T-cell (primary cell): Measurements from ENCODE around the gene BDKRB2. TPM values are rescaled to one million over a fixed set of nuclear protein-coding genes. Genes with fewer than 3 reads are reported as not detected.

Experiments used
- ATAC-seq, 4 experiments: fragments of 200-7000 bp in 3 of 4; fragments of 150-1000 bp in 1 of 4; cut with Tn5 transposase; replicated peaks in 1 of 4; 1 replicate in 3 of 4; 2 replicates in 1 of 4; pipeline ENCODE4 v1.10.0; 2021; ENCODE audit warnings: moderate library complexity in 3 of 4, mild to moderate bottlenecking in 2 of 4, moderate number of reproducible peaks in 1 of 4
- CTCF ChIA-PET, 2 donors: fragments of 300-600 bp; sonication (Branson Sonifier 250); formaldehyde crosslinking; loops; one replicate each; lab custom pipeline; 2022; ENCODE audit warnings: antibody characterized with exemption in 2 of 2; lab: Charles Lee
- POLR2A ChIA-PET, 2 donors: fragments of 300-600 bp; sonication (Branson Sonifier 250); formaldehyde crosslinking; loops; one replicate each; lab custom pipeline; 2022; ENCODE audit warnings: antibody characterized with exemption in 2 of 2; lab: Charles Lee
- DNase-seq, 35 experiments: peaks; one replicate each; pipeline versions ENCODE4 v3.0.0 to v3.0.0-alpha.2; 2013 to 2023
- H3K27ac ChIP-seq: one replicate; pipeline ENCODE4 v1.5.1; 2013; ENCODE audit warnings: low read length
- H3K27me3 ChIP-seq, 2 experiments: replicated peaks in 1 of 2; 1 replicate in 1 of 2; 2 replicates in 1 of 2; pipeline versions ENCODE4 v1.6.1 to v1.7.0; 2013; ENCODE audit warnings: low read length in 1 of 2, mixed read lengths in 1 of 2; ENCODE audit not compliant: control insufficient read depth in 2 of 2, insufficient read depth in 2 of 2; ENCODE audit errors: extremely low read depth in 1 of 2
- H3K36me3 ChIP-seq, 2 donors: 1 replicate in 1 of 2; 2 replicates in 1 of 2; pipeline versions ENCODE4 v1.6.1 to v1.7.0; 2013; ENCODE audit warnings: low read length in 1 of 2; ENCODE audit not compliant: control insufficient read depth in 2 of 2, insufficient read depth in 1 of 2; ENCODE audit errors: extremely low read depth in 1 of 2
- H3K4me1 ChIP-seq, 2 experiments: 1 replicate in 1 of 2; 2 replicates in 1 of 2; pipeline versions ENCODE4 v1.6.1 to v1.7.0; 2013; ENCODE audit warnings: low read length in 2 of 2, mixed read lengths in 1 of 2; ENCODE audit not compliant: insufficient read depth in 2 of 2, control insufficient read depth in 1 of 2; ENCODE audit errors: extremely low read depth in 1 of 2
- H3K4me3 ChIP-seq, 2 donors: 1 replicate in 1 of 2; 2 replicates in 1 of 2; pipeline versions ENCODE4 v1.5.1 to v1.7.0; 2013; ENCODE audit warnings: mild to moderate bottlenecking in 2 of 2, low read length in 1 of 2, moderate library complexity in 1 of 2; ENCODE audit not compliant: control insufficient read depth in 1 of 2; ENCODE audit errors: extremely low read depth in 1 of 2
- H3K9me3 ChIP-seq: 2 replicates; pipeline ENCODE4 v1.7.0; 2013
- H3K27ac Mint-ChIP-seq, 2 donors: one replicate each; pipeline ENCODE4 v1.8.0; 2020 to 2021; ENCODE audit warnings: mild to moderate bottlenecking in 2 of 2, mixed read lengths in 2 of 2
- H3K27me3 Mint-ChIP-seq, 2 donors: one replicate each; pipeline ENCODE4 v1.8.0; 2021 to 2022; ENCODE audit warnings: mixed read lengths in 2 of 2
- H3K36me3 Mint-ChIP-seq: one replicate; pipeline ENCODE4 v1.8.0; 2021; ENCODE audit warnings: mixed read lengths
- H3K4me1 Mint-ChIP-seq, 3 donors: one replicate each; pipeline ENCODE4 v1.8.0; 2020 to 2022; ENCODE audit warnings: mixed read lengths in 3 of 3, mild to moderate bottlenecking in 1 of 3
- H3K4me3 Mint-ChIP-seq, 3 donors: one replicate each; pipeline ENCODE4 v1.8.0; 2020 to 2022; ENCODE audit warnings: mild to moderate bottlenecking in 3 of 3, mixed read lengths in 3 of 3, moderate library complexity in 3 of 3
- H3K9me3 Mint-ChIP-seq, 3 donors: one replicate each; pipeline ENCODE4 v1.8.0; 2020 to 2022; ENCODE audit warnings: mixed read lengths in 3 of 3
- WGBS: methylation state at CpG from one replicate; pipeline ENCODE4 v1.1.5; 2013; ENCODE audit warnings: missing lambda C conversion rate; ENCODE audit not compliant: insufficient coverage; 5-methylcytosine and 5-hydroxymethylcytosine counted together
- total RNA-seq, 35 experiments: library from RNA in 6 of 35; stranded (reverse) in 6 of 35; fragments of 120-200 nt in 1 of 35; gene quantifications; one replicate each; pipeline versions ENCODE4 v1.2.1 to v1.2.4 and lab custom pipeline; 2013 to 2026

The BDKRB2 gene
- total RNA-seq, 5 donors from 2014 or later (not counting 1 experiment from before 2014, with no cell fraction given): 0.06 to 0.09 TPM; not detected in 3

GRCh38 chr14:96181186-96182056 lies 23.2 kb upstream of the BDKRB2 start:
- ChIA-PET POLR2A (no interaction called here), CTCF (no interaction called here)
- WGBS: 82% methylated on average over 10 of the region's 17 CpGs
- H3K4me3 Mint-ChIP-seq: no peak overlapping the region
- H3K4me1 ChIP-seq: peaks cover 0 to 8% of the 10 kb centered on the region in 2 experiments
- no peaks in the 10 kb centered on the region for H3K9me3 ChIP-seq
- peaks cover 0 to 11% (median 8%) of the 10 kb centered on the region in 3 donors for H3K4me1 Mint-ChIP-seq
- DNase-seq (no peak), ATAC-seq (no peak)
- H3K27ac Mint-ChIP-seq: no peak overlapping the region
- H3K27me3 ChIP-seq: peaks cover 0 to 25% of the 10 kb centered on the region in 2 experiments
- H3K36me3 ChIP-seq: no peaks in the 10 kb centered on the region
- no peaks in the 10 kb centered on the region for H3K36me3 Mint-ChIP-seq
- H3K27ac ChIP-seq: no peak overlapping the region
- peaks cover 0 to 3% (median 0%) of the 10 kb centered on the region in 3 donors for H3K9me3 Mint-ChIP-seq
- no peak overlapping the region for H3K4me3 ChIP-seq
- H3K27me3 Mint-ChIP-seq: peaks cover 6 to 12% of the 10 kb centered on the region in 2 donors

GRCh38 chr14:96182546-96182945 lies 22.1 kb upstream of the BDKRB2 start:
- H3K27ac Mint-ChIP-seq: no peak overlapping the region
- no peaks in the 10 kb centered on the region for H3K36me3 Mint-ChIP-seq
- peaks cover 0 to 9% (median 6%) of the 10 kb centered on the region in 3 donors for H3K4me1 Mint-ChIP-seq
- Histone ChIP-seq H3K27ac (no peak overlapping the region), H3K4me1 (peaks cover 0 to 6% of the 10 kb centered on the region in 2 experiments), H3K9me3 (no peaks in the 10 kb centered on the region), H3K4me3 (no peak overlapping the region), H3K36me3 (no peaks in the 10 kb centered on the region), H3K27me3 (peaks cover 0 to 30% of the 10 kb centered on the region in 2 experiments)
- ChIA-PET POLR2A (no interaction called here), CTCF (no interaction called here)
- no peak for ATAC-seq
- H3K4me3 Mint-ChIP-seq: no peak overlapping the region
- peaks cover 0 to 3% (median 0%) of the 10 kb centered on the region in 3 donors for H3K9me3 Mint-ChIP-seq
- 91% methylated on average over 3 of the region's 4 CpGs for WGBS
- H3K27me3 Mint-ChIP-seq: peaks cover 8 to 13% of the 10 kb centered on the region in 2 donors
- no peak for DNase-seq

DNA sequence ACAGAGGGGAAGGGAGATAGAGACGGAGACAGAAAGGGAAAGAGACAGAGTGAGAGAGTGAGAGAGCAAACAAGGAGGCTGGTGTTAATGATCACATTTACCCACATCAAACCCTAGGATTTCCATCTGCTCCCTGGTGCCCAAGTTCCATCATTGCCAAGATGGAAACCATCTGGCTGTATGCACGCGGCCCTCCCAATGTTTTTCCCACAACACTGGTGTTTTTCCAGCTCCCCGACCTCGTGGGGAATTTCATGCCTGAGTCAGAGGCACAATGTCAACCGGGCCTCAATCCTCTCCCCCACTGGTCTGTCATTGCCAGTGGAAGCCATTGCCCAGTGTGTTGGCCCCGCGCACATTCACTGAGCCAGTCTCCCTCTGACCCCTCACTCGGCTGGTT lies 19.9 kb upstream of the BDKRB2 start:
- H3K36me3 ChIP-seq: no peaks in the 10 kb centered on the region
- 68% methylated on average over 4 of the region's 9 CpGs for WGBS
- Mint-ChIP-seq H3K27ac (no peak overlapping the region), H3K4me3 (no peak overlapping the region), H3K9me3 (peaks cover 0 to 3% (median 0%) of the 10 kb centered on the region in 3 donors), H3K36me3 (no peaks in the 10 kb centered on the region), H3K4me1 (no peaks in the 10 kb centered on the region), H3K27me3 (peaks cover 19 to 26% of the 10 kb centered on the region in 2 donors)
- H3K27me3 ChIP-seq: peaks cover 0 to 37% of the 10 kb centered on the region in 2 experiments
- POLR2A ChIA-PET: interaction anchor here in 1 of 2 donors (0.5 kb wide), 1 partner anchor 16 kb away, joined by 3 read pairs; no protein-coding TSS in a partner anchor
- DNase-seq (no peak), ATAC-seq (no peak)
- no peak overlapping the region for H3K4me3 ChIP-seq
- no peaks in the 10 kb centered on the region for H3K9me3 ChIP-seq
- no peak overlapping the region for H3K27ac ChIP-seq
- CTCF ChIA-PET: no interaction called here
- no peaks in the 10 kb centered on the region for H3K4me1 ChIP-seq

- H3K27ac Mint-ChIP-seq: no peak overlapping the region
- H3K27ac ChIP-seq: no peak overlapping the region
- ChIA-PET POLR2A (no interaction called here), CTCF (no interaction called here)
- H3K9me3 ChIP-seq: no peaks in the 10 kb centered on the region
- no peak overlapping the region for H3K4me3 Mint-ChIP-seq
- H3K4me1 Mint-ChIP-seq: no peaks in the 10 kb centered on the region
- DNase-seq (no peak), ATAC-seq (no peak)
- no peaks in the 10 kb centered on the region for H3K36me3 Mint-ChIP-seq
- 55% methylated on average over 6 of the region's 9 CpGs for WGBS
- no peaks in the 10 kb centered on the region for H3K4me1 ChIP-seq
- no peaks in the 10 kb centered on the region for H3K9me3 Mint-ChIP-seq
- peaks cover 0 to 38% of the 10 kb centered on the region in 2 experiments for H3K27me3 ChIP-seq
- no peak overlapping the region for H3K4me3 ChIP-seq
- H3K27me3 Mint-ChIP-seq: peaks cover 24 to 26% of the 10 kb centered on the region in 2 donors
- H3K36me3 ChIP-seq: no peaks in the 10 kb centered on the region
Observed at GRCh38 chr14:96187216-96188031, 17.2 kb upstream of the BDKRB2 start.

- POLR2A ChIA-PET: no interaction called here
- no peaks in the 10 kb centered on the region for H3K36me3 Mint-ChIP-seq
- H3K36me3 ChIP-seq: no peaks in the 10 kb centered on the region
- no peak overlapping the region for H3K27ac Mint-ChIP-seq
- H3K9me3 Mint-ChIP-seq: no peaks in the 10 kb centered on the region
- no peaks in the 10 kb centered on the region for H3K4me1 ChIP-seq
- DNase-seq: no peak
- H3K4me3 Mint-ChIP-seq: no peak overlapping the region
- no peak overlapping the region for H3K4me3 ChIP-seq
- no peaks in the 10 kb centered on the region for H3K4me1 Mint-ChIP-seq
- no peak for ATAC-seq
- H3K27ac ChIP-seq: no peak overlapping the region
- WGBS: 31% methylated on average over 10 of the region's 11 CpGs
- H3K27me3 Mint-ChIP-seq: peaks cover 25 to 26% of the 10 kb centered on the region in 2 donors
- CTCF ChIA-PET: no interaction called here
- no peaks in the 10 kb centered on the region for H3K9me3 ChIP-seq
- peaks cover 0 to 47% of the 10 kb centered on the region in 2 experiments for H3K27me3 ChIP-seq
Observed at GRCh38 chr14:96189281-96189711, 15.3 kb upstream of the BDKRB2 start.

GRCh38 chr14:96191353-96191752 lies 13.3 kb upstream of the BDKRB2 start:
- Mint-ChIP-seq H3K27ac (no peak overlapping the region), H3K9me3 (peaks cover 0 to 2% (median 2%) of the 10 kb centered on the region in 3 donors), H3K4me1 (peaks cover 0 to 3% (median 1%) of the 10 kb centered on the region in 3 donors), H3K4me3 (no peak overlapping the region), H3K27me3 (peaks cover 22 to 29% of the 10 kb centered on the region in 2 donors), H3K36me3 (no peaks in the 10 kb centered on the region)
- Histone ChIP-seq H3K27me3 (peaks cover 0 to 45% of the 10 kb centered on the region in 2 experiments), H3K36me3 (no peaks in the 10 kb centered on the region), H3K9me3 (no peaks in the 10 kb centered on the region), H3K4me3 (no peak overlapping the region), H3K4me1 (peaks cover 0 to under 1% of the 10 kb centered on the region in 2 experiments), H3K27ac (no peak overlapping the region)
- no CpG with 5 or more reads among the region's 2 CpGs for WGBS
- ATAC-seq (no peak), DNase-seq (no peak)
- CTCF ChIA-PET: no interaction called here
- POLR2A ChIA-PET: no interaction called here
